GM21825 (cell line): ENCODE results near the gene SLC25A43.
"Not testable (repeated sequence)": the region's sequence is repeated elsewhere in the genome, so short reads cannot be mapped to it uniquely, and the experiment has no call there.

Experiments used
- ATAC-seq: cut with Tn5 transposase; IDR thresholded peaks from one replicate; pipeline ENCODE4 v1.9.1; 2021; ENCODE audit warnings: mild to moderate bottlenecking, moderate library complexity; ENCODE audit not compliant: unreplicated experiment

Gene SLC25A43

DNA sequence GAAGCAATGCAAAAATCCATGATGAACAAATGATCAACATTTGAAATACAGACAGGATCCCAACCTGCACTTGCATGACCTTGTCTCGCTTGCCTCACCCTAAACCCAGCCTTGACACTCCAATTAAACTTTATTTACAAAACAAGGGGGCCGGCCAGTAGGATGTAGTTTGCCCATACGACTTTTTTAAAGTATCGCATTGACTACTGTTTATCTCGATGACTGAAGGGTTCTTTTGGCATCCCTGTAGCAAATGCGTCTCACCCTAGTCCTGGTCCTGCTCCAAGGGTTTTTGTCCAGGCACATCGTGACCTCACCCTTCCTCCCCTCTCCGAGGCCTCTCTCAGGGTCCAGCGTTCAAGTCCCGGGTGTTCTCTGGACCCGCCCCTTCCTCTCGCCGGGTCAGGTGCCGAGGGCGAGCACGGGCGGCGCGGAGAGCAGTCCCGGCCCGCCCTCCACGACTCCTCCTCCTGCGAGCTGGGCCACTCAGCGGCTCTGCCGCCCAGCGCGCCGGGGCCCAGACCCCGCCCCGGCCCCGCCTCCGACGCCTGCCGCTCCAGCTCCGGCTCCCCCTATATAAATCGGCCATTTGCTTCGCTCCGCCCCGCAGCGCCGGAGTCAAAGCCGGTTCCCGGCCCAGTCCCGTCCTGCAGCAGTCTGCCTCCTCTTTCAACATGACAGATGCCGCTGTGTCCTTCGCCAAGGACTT lies 68.9 kb downstream of the SLC25A43 start, which contains the start of gene SLC25A5:
TSS of gene SLC25A5 (plus strand) at position 603 of the 709 bp plus-strand sequence. CDS start at position 675, 72 bp downstream.
- peak; percentile 89 for ATAC-seq

DNA sequence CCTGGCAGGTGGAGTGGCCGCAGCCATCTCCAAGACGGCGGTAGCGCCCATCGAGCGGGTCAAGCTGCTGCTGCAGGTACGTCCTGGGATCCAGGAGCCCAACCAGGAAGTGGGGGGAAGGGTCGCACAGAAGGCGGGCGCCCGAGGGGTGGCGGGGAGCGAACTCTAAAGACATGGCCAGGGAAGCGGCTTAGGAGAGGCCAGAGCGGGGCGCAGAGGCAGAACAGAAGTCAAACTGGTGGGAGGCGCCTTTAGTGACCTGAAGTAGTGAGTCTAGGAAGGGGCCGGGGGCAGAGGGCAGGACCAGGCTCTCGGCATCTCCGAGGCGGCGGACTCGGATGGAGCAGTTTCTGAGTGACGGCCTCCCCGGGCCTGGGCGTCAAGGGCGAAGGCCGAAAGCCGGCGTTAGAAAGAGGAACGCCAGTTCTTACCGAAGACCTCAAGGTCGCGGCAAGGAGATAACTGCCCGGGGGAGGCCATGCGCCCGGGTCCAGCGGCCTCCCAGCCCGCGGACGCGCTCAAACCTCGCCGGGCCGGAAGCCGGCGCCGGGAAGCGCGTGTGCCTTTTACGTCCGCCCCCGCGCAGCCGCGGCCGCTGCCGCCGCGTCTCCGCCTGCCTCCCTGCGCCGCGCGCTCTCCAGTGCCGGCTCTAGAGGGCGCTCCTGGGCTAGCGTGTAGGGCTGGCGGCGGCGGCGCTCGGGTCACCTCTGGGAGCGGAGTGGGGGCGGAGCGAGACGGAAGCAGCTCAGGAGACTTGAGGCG lies 69.6 kb downstream of the SLC25A43 start:
- ATAC-seq = peak; percentile 77

GRCh38 chrX:119469313-119469635 lies 70.1 kb downstream of the SLC25A43 start:
- ATAC-seq = no peak

DNA sequence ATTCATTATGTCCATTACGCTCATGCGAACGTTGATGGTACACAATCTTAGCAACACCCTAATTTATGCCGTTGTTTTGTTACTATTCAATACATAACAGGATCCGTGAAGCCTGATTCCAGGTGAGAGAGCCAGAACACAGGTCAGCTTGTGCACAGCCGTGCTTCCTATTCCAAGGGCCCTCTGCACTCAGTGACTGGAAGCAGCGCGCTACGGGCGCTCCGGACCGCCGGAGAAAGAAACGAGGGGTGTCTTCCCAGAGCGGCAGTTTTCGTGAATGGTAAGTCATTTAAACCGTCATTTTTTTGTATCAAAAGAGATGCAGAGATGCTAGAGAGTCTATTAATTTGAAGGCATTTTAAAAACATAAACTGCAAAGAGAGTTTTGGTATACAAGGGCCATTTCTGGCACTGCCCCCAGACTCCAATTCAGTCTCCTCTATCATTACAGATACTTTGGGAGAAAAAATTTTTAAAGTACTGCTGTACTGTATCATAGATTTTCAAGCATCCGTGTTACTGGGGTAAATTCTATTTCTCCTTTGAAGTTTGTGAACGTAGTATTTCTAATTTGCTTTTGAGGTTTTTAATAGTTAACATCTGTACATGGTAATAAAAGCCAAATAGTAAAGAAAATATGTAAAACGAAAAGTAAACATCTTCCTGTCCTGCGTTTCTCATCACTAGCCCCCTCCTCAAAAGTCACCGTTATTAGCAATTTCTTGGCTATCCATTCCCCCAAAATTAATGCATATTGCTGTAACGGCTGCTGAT lies 75.7 kb downstream of the SLC25A43 start:
- no peak for ATAC-seq

DNA sequence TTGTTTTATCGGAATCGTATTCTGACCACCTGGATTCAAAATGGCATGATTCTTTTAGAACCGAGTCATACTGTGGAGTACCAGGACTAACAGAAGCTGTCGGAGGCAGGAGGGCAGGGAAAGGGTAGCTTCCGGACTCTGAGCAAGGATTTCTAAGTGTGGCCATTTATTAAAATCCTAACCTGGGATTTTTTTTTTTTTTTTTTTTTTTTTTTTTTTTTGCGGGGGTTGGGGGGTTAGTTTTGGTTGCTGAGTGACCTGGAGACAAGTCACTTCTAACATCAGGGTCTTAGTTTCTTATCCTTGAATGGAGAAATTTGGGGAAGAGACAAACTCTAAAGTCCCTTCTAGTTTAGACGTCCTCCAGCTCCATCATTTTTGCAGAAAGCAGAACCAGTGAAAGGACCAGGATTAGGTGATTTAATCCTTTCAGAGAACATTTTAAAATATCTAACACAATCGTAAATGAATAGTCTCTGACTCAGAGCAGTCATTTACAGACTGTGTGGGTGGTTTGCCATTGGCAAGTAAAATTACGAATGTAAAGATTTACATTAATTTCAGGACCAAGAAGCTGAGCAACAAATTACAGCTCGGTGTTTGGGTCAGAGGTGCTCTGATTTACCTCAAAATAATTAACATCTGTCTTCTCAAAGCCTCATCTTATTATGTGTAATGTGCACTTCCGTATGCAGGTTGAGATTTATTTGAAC lies 76.4 kb downstream of the SLC25A43 start:
- ATAC-seq = no peak

DNA sequence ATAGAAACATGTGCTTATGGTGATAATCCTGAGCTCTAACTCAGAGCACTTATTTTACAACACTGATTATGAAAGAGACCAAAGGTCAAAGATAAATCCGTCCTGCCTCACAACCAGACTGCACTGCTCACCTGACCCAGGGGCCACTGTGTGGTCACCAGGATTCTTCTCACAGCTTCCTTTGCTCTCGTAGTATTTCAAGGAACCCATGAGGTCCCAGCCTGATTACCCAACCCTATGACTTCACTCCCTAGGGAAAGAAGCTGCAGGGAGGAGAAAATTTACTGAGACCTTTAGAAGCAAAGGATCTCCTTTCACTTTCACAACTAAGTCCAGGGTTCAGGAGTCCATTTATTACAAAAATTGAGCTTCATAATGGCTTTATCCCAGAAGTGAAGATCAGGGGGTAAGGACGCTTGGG lies 78.7 kb downstream of the SLC25A43 start:
- no peak for ATAC-seq

- ATAC-seq = no peak
Measured at GRCh38 chrX:119478504-119478903, 79.4 kb downstream of the SLC25A43 start.

DNA sequence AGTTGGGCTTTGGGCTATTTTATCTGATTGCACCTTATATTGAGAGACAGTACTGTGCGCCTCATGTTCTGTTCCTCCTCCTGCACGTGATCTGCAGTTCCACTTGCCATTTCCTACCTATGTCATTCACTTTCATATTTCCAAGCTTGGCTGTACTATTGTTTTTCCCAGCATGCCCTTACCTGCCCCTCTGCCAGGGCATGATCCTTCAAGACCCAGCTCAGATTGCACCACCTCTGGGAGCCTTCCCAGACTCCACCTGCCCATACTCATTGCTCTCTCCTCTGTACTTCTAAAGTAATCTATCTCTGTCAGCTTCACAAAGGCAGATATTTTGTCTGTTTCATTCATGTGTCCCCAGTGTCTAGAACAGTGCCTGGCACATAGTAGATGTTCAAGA lies 80.7 kb downstream of the SLC25A43 start:
- no peak for ATAC-seq

DNA sequence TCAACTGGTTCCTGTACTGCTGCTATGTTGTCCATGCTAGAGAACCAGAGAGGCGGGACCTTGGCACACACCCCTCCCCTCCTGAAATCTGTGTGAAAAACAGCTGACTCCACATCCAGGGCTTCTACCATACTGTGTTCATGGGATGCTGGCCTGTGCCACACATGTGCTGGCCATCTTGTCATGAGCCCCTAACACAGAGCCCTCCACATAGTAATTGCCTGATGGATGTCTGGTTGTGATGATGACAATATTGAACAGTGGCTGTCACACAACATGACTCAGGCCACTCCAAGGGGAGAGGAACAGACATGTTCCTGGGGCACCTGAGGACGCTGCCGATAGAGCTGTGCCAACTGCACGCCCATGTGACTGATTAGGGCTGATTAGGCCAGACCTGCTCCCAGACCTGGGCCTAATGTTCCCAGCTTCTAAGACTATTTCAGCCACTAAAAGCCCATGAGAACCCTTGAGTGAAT lies 82.2 kb downstream of the SLC25A43 start:
- no peak for ATAC-seq

DNA sequence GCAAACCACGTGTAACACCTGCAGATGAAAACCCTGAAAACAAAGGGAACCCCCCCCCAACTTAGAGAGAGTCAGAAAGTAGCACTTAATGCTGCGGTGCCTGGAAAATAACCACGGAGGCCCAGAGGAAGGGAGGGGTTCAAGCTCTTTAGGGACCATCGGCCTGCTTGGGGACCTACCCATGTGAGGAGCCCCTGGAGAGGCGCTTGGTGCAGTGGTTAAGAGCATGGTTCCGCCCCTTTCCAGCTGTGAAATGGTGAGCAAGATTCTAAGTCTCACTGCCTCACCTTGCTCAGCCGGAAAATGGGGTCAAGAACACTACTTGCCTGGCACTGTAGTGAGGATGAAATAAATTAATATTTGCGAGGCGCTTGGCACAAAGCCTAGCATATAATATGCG lies 82.9 kb downstream of the SLC25A43 start:
- ATAC-seq = no peak

- ATAC-seq = peak; percentile 85
Measured at GRCh38 chrX:119482481-119483480, 83.6 kb downstream of the SLC25A43 start.

DNA sequence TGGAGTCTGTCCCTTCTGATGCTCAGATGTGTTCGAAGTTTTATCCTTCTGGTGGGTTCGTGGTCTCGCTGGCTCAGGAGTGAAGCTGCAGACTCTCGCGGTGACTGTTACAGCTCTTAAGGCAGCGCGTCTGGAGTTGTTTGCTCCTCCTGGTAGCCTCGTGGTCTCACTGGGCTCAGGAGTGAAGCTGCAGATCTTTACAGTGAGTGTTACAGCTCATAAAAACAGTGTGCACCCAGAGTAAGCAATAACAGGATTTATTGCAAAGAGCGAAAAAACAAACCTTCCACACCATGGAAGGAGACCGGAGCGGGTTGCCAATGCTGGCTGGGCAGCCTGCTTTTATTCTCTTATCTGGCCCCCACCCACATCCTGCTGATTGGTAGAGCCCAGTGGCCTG lies 87.6 kb downstream of the SLC25A43 start:
- no peak for ATAC-seq

DNA sequence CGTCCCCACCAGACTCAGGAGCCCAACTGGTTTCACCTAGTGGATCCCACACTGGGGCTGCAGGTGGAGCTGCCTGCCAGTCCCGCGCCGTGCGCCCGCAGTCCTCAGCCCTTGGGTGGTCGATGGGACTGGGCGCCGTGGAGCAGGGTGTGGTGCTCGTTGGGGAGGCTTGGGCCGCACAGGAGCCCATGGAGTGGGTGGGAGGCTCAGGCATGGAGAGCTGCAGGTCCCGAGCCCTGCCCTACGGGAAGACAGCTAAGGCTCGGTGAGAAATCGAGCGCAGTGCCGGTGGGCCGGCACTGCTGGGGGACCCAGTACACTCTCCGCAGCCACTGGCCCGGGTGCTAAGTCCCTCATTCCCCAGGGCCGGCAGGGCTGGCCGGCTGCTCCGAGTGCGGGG lies 88.6 kb downstream of the SLC25A43 start:
- ATAC-seq = not testable (repeated sequence)

DNA sequence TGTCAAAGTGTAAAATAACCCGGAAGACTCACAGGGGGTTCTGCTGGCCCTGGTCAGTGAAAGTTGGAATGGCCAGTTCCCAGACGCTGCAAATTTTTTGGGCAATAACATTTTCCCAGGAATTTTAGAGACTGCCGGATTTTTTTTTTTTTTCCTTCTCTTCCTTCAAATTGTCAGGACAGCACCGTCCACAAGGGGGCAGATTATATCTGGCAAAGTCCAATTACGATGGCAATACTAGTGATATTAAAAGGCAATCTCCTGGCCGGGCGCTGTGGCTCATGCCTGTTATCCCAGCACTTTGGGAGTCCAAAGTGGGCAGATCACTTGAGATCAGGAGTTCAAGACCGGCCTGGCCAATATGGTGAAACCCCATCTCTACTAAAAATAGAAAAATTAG lies 89.6 kb downstream of the SLC25A43 start:
- ATAC-seq = no peak

DNA sequence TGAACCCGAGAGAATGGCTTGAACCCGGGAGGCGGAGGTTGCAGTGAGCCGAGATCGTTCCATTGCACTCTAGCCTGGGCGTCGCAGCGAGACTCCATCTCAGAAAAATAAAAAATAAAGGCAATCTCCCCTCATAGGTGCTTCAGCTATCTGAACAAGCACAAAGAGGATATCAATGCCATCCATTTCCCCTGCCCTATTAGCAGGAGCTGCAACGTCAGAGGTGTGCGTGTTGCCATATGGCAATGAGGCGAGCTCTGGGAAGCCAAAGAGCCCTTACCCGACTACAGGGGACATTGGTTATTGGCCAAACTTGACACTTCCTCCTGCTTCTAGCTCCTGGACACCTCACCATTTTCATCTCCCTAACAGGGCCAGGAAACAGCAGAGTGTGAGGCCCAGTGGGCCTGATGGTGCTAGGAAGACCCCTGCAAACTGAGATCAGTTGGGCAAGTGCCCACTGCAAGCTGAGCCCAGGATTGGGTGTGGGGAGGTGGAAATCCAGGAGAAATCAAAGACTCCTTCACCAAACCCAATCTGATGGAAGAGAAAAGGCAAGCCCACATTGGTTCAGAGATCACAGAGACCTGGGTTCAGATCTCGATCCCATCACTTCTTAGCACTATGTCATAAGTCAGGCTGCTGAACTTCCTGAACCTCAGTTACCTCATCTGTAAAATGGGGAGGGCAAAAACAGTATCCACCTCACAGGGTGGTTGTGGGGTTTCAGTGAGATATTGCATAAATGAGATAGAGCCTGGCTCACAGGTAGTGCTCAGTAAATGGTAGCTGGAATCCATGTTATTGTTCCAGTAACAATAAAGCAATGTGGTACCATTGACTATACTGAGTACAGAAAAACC lies 90.3 kb downstream of the SLC25A43 start:
- no peak for ATAC-seq

DNA sequence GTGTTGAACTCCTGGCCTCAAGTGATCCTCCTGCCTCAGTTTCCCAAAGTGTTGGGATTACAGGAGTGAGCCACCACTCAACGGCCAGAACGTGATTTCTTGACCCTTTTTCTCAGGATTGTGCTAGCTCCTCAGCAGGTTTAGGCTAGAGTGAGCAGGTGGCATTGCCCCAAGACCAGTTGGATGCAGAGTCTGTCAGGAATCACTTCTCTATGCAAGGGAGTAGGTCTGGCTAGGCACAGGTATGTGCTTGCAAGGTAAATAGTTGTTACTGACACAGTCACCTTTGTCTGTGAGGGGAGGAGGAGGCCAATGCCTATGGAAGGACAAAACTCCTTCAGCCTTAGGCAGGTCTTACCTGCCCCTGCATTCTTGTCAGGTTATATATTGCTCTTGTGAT lies 93.3 kb downstream of the SLC25A43 start:
- no peak for ATAC-seq

GRCh38 chrX:119493851-119494495 lies 94.8 kb downstream of the SLC25A43 start:
- ATAC-seq = not testable (repeated sequence)
